GM18511 (cell line): ENCODE results near the gene CD70.
"Not testable (repeated sequence)": the region's sequence is repeated elsewhere in the genome, so short reads cannot be mapped to it uniquely, and the experiment has no call there.

Experiments
- ATAC-seq: cut with Tn5 transposase; IDR thresholded peaks from one replicate; pipeline ENCODE4 v1.9.1; 2021; ENCODE audit warnings: mild to moderate bottlenecking, moderate library complexity; ENCODE audit not compliant: unreplicated experiment

The CD70 gene

GRCh38 chr19:6590827-6591319, at the start of gene CD70:
TSS of gene CD70 (minus strand) at chr19:6591150. CDS start at chr19:6591002, 148 bp downstream.
- no peak for ATAC-seq

DNA sequence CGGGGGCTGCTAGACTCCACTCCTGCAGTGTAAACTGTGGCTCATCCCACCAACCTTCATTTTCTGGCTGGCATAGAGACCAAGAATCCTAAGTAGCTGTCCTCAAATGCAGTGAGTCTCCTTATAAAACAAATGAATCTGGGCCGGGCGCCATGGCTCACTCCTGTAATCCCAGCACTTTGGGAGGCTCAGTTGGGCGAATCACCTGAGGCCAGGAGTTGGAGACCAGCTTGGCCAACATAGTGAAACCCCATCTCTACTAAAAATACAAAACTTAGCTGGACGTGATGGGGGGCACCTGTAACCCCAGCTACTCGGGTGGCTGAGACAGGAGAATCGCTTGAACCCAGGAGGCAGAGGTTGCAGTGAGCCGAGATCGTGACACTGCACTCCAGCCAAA, 49.4 kb upstream of the CD70 start:
- ATAC-seq = not testable (repeated sequence)

DNA sequence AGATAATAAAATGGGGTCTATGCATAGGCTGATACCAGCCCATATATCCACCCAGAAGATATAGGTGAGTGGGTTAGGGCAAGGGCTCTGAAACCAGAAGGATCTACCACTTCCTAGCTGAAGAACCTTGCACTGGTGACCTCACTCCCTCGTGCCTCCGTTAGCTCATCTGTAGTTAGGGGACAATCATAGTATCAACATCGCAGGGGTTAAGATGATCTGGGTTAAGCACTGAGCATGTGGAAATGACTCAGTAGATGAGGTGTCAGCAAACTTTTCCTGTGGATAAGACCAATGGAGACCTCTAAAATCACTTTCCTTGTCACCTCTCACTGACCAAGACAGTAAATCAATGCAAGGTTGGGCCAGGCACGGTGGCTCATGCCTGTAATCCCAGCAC, 48.5 kb upstream of the CD70 start:
- ATAC-seq = no peak

GRCh38 chr19:6633456-6633813, 42.5 kb upstream of the CD70 start:
- ATAC-seq = not testable (repeated sequence)

GRCh38 chr19:6632747-6633455, 42.0 kb upstream of the CD70 start:
- not testable (repeated sequence) for ATAC-seq

DNA sequence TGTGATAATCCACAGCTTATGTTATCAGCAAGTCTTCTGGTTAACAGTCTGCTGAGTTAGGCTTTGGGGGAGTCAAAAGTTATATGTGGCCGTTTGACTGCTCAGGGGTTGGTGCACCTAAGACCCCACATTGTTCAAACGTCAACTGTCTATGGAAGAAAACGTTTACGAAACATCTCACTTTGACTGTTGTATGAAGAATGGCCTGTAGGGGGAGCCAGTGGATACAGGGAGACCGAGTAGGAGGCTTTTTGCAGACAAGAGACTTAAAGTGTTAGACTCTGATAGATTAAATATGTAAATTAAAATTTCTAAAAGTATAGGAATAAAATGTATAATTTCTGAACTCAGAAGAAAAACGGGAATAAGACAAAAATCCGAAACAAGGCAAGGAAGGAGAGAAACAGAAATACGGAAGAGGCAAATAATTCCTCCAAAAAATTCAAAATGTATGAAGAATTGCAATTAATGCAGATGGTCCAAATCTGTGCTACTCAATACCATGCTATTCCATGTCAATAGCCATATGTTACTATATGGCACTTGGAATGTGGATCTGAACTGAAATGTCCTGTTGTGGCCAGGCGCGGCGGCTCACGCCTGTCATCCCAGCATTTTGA, 41.2 kb upstream of the CD70 start:
- no peak for ATAC-seq

GRCh38 chr19:6626764-6627163, 35.8 kb upstream of the CD70 start:
- ATAC-seq = no peak

DNA sequence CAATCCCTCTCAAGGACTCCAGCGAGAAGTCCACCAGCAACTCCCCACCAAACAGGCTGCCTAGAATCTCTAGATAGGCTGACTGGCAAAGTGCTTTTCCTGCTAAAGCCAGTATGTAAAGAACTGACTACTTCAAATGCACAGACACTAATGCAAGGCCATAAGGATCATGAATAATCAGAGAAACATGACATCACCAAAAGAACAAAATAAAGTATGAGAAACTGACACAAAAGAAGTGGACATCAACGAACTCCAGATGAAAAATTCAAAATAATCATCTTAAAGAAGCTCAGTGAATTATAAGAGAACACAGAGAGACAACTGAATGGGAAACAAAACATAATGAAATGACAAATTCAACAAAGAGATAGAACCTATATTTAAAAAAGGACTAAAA, 26.4 kb upstream of the CD70 start:
- no peak for ATAC-seq

DNA sequence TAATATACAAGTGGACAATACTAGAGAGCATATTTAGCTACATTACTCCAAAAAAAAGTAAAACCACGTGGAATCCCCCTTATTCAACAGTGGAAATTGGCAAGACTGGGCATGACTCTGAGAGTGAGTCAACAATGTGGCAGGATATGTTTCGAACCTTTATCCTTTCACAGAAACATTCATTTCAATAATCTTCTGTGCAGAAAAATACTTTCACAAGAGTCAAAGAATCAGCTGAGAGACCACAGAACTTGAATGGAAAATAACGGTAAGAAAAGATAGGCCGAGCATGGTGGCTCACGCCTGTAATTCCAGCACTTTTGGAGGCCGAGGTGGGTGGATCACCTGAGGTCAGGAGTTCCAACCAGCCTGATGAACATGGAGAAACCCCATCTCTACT, 25.1 kb upstream of the CD70 start:
- no peak for ATAC-seq

DNA sequence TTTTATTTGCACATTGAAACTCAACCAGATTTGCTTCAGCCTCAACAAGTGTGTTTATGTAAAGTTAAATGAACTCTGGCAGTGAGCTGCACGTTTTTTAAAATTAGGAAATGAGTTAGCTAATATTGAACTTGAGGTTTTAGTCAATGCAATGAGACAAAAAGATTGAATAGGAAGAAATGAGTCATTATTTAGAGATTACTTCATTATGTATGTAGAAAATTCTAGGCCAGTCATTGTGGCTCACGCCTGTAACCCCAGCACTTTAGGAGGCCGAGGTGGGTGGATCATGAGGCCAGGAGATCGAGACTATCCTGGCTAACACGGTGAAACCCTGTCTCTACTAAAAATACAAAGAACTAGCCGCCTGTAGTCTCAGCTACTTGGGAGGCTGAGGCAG, 22.8 kb upstream of the CD70 start:
- no peak for ATAC-seq

GRCh38 chr19:6610934-6611852, 20.2 kb upstream of the CD70 start:
- no peak for ATAC-seq

- no peak for ATAC-seq
Measured at GRCh38 chr19:6608940-6609339, 18.0 kb upstream of the CD70 start.

GRCh38 chr19:6608146-6608545, 17.2 kb upstream of the CD70 start:
- not testable (repeated sequence) for ATAC-seq

DNA sequence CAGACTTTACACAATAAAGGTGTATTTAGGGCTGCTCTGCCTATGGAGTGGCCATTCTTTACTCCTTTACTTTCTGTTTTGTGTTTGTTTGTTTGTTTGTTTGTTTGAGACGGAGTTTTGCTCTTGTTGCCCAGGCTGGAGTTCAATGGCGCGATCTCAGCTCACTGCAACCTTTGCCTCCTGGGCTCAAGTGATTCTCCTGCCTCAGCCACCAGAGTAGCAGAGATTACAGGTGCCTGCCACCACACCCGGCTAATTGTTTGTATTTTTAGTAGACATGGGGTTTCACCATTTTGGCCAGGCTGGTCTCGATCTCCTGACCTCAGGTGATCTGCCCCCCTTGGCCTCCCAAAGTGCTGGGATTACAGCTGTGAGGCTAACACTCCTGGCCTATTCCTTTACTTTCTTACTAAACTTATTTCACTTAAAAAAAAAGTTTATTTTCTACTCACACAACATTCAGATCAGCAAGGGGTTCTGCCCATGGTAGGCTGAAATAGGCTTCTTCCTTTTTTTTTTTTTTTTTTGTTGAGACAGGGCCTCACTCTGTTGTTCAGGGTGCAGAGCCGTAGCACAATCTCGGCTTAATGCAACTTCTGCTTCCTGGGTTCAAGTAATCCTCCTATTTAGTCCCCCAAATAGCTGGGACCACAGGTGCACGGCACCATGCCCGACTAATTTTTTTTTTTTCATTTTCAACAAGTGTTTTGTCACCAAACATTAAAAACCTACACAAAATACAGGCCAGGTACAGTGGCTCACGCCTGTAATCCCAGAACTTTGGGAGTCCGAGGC, 15.5 kb upstream of the CD70 start:
- not testable (repeated sequence) for ATAC-seq

- no peak for ATAC-seq
Measured at GRCh38 chr19:6604906-6605305, 14.0 kb upstream of the CD70 start.

DNA sequence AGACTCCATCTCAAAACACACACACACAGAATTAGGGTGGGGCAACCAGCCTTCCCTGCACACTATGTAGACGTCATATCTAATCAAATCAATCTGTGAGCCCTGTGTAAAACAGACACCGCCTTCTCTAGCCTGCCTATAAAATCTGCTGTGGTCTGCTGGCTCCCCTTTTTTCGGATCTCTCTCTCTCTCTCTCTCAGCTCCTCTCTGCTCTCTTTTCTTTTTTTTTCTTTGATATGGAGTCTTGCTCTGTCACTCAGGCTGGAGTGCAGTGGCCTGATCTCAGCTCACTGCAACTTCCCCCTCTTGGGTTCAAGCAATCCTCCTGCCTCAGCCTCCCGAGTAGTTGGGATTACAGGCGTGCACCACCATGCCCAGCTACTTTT, 11.8 kb upstream of the CD70 start:
- ATAC-seq = no peak

DNA sequence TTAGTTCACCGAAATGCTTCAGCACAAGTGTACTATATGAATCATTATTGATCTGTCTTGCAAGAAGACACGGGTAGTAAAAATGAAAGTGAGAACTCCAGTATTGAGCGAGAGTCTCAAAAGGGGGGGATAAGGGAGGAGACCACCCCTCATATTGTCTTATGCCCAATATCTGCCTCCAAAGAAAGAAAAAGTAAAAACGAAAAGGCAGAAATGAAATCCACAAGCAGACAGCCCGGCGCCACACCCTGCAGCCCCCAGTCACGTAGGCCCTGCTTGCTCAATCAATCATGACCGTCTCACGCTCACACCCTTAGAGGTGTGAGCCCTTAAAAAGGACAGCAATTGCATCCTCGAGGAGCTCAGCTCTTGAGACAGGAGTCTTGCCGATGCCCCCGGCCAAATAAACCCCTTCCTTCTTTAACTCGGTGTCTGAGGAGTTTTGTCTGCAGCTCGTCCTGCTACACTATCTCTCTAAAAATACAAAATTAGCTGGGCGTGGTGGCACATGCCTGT, 10.6 kb upstream of the CD70 start:
- ATAC-seq = not testable (repeated sequence)

- ATAC-seq = not testable (repeated sequence)
Measured at GRCh38 chr19:6600951-6601536, 10.1 kb upstream of the CD70 start.

- no peak for ATAC-seq
Measured at GRCh38 chr19:6599866-6600454, 9.0 kb upstream of the CD70 start.
